Fibroblast of gingiva (primary cell): ENCODE results near the gene ACTR1B.
"Not testable (repeated sequence)": the region's sequence is repeated elsewhere in the genome, so short reads cannot be mapped to it uniquely, and the experiment has no call there.

ENCODE experiments used
- DNase-seq: peaks from one replicate; pipeline ENCODE4 v3.0.0-alpha.2; 2011; ENCODE audit warnings: low read depth

Gene ACTR1B

GRCh38 chr2:97688062-97688827 lies 24.4 kb upstream of the ACTR1B start:
- DNase-seq, result no peak

DNA sequence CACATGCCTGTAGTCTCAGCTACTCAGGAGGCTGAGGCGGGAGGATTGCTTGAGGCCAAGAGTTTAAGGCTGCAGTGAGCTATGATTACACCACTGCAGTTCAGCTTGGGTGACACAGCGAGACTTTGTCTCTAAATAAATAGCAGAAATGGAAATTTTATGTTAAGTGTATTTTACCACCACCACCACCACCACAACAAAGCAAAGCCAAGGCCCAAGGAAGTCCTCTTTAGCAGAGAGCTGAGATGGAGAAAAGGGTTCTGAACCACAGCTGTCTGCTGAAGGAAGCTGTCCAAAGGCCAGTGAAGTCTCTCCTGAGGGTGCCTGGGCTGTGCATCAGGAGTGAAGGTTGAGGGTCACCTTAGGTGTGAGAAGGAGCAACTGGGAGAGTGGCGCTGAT lies 23.4 kb upstream of the ACTR1B start:
- DNase-seq, result not testable (repeated sequence)

DNA sequence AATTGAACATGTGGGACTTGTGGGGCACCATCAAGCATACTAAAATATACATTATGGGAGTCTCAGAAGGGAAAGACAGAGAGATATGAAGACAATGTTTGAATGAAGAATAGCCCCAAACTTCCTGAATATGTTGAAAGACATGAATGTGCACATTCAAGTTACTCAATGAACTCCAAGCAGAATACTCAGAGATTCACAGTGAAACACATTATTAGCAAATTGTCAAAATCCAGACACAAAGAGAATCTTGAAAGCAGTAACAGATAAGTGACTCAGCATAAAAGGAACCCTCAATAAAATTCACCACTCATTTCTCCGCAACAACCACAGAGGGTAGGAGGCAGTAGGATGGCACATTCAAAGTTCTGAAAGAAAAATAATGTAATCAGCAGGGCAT lies 14.5 kb upstream of the ACTR1B start:
- DNase-seq, result no peak

- DNase-seq, result no peak
Observed at GRCh38 chr2:97677480-97677879, 13.6 kb upstream of the ACTR1B start.

DNA sequence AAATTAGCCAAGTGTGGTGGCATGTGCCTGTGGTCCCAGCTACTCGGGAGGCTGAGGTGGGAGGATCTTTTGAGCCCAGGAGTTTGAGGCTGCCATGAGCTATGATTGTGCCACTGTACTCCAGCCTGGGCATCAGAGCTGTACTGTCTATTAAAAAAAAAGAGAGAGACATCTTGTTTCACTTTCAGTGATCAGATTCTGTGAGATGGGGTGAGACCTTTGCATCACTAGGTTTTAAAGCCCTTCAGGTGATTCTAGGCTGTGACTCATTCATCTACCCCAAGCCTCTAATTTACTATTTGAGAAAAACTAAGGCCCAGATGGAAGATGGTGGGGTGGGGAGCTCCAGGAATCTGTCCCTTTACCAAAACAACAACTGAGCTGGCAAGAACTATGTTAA lies 12.8 kb upstream of the ACTR1B start:
- DNase-seq, result no peak

DNA sequence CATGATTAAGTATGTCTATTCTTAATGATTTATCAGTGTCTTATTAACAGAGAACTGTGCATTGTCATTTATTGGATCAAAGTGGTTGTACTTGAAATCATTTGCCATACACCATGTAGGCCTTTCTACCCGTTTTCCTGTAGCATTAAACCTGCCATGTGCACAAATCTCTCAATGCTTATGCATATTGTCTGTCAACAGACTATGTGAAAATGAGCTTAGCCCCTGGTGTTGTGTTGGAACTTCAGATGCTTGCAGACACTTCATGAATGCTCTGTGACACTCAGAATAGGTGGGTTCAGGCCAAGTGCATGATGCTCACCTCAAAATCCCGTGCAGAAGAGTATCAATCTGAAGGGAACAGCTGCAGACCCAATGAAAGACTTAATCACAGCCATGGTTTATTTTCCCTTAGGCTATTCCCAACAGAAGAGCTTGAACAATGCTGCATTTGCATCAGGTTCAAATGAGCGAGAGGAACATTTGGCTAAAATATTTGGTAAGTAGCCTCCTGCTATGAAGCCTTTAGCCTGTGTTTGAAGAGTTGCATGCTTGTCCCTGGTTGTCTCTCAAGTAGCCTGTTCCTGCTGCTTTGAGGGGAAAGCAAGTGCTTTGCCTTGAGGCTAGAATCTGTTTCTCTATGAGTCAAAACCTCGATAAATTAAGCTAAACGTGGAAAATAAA lies 11.7 kb upstream of the ACTR1B start:
- DNase-seq, result no peak

- no peak for DNase-seq
Observed at GRCh38 chr2:97673915-97674283, 10.1 kb upstream of the ACTR1B start.

DNA sequence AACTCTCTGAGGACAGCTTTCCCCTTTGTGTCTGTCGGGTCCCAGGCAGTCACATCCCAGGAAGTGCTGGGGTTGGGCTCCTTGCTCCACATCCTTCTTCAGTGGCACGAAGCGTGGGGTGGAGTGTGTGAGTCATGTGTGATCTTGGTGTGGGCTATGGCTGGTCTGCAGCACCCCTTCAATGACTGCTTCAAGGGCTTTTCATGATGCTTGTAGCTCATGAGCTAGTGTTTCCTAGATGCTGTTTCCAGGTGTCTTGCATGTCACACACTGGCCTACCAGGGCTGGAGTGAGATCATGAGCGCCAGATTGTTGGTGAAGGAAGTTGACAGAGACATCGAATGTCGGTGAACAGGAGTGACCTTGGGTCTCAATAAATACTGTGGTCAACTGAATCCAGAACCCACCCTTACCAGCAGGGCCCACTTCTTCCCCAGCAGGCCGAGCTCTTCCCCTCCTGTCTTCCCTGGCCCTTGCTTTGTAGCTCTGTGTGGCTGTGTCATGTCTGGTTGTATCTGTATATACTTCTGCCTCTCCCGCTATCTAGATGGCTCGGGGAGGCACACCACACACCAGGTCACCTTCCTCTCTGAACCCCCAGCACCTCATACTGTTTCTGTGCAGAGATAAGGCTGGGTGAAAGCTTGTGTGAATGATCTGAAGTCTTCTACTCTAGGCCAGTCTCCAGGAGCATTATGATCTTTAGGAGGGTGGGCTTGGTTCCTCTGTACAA lies 9.5 kb upstream of the ACTR1B start:
- no peak for DNase-seq

DNA sequence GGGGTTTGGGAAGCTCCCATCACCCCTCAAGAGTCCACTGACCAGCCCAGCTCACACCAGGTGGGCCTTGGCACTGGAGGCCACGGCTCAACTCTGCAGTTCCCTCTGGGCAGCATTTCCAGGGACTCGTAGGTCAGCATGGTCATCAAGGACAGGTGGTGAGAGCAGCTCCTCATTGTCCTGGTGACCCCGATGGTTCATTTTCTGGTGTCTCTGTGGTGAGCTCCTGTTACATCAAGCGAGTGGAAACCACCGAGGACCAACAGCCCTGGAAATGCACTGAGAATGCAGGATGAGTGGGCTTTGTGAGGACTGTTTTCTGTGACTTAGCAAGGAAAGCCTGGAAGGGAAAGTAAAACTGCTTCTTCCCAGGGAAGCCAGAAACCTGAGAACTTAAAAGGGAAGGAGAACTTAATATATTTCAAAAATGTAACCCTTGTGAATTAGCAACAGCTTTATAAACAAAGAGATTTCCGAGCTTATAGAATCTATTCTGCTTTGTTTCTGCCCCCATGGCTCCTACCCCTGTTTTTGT lies 8.8 kb upstream of the ACTR1B start:
- not testable (repeated sequence) for DNase-seq

- no peak for DNase-seq
Observed at GRCh38 chr2:97671526-97671925, 7.7 kb upstream of the ACTR1B start.

GRCh38 chr2:97670471-97670870 lies 6.6 kb upstream of the ACTR1B start:
- DNase-seq, result no peak

- no peak for DNase-seq
Observed at GRCh38 chr2:97669448-97669847, 5.6 kb upstream of the ACTR1B start, which contains the start of gene C2orf92. Gene C2orf92 (plus strand): TSS chr2:97669713. CDS start chr2:97669789, 76 bp downstream.

DNA sequence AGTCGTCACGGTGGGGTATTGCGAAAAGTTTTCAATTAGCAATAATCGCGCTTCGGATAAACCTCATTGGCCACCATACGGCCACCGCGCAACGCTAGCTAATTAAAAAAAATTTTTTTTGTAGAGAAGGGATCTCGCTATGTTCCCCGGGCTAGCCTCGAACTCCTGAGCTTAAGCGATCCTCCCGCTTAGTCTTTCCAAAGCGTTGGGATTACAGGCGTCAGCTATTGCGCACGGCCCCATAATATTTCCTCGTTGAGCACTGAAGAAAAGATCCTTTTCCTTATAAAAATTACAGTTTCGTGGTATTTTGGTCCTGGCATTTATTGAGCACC lies 759 bp upstream of the ACTR1B start:
- no peak for DNase-seq

DNA sequence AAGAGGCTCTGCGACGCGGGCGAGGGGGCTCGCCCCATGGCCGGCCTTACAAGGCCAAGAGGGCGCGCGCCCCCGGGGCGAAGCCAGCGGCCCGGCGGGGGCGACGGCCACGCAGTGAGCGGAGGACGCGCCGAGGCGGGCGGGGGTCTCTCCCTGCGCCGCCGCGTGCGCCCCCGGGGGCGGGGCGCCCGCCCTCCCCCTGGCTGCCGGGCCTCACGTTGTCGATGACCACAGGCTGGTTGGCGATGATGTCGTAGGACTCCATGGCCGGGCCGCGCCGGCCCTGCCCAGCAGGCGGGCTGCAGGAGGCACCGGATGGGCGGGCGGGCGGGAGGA lies 250 bp downstream of the ACTR1B start:
- DNase-seq, result no peak

- peak; percentile 67 for DNase-seq
Observed at GRCh38 chr2:97662895-97663625, 784 bp downstream of the ACTR1B start.

- no peak for DNase-seq
Observed at GRCh38 chr2:97662386-97662894, 1.4 kb downstream of the ACTR1B start.

DNA sequence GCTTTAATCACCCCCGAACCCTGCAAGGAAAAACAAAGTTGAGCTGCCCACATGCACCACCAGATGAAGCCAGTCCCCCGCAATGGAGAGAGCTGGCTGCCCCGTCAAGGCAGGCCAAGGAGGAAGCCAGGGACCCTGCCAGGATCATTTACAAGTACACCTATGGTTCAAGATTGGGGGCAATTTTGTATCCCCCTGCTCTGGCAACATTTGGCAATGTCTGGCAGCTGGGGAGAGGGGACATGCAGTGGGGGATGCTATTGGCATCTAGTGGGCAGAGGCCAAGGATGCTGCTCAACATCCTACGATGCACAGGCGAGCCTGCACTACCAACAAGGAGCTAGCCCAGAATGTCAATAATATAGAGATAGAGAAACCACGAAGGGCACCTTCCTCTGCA lies 1.9 kb downstream of the ACTR1B start:
- DNase-seq, result no peak

DNA sequence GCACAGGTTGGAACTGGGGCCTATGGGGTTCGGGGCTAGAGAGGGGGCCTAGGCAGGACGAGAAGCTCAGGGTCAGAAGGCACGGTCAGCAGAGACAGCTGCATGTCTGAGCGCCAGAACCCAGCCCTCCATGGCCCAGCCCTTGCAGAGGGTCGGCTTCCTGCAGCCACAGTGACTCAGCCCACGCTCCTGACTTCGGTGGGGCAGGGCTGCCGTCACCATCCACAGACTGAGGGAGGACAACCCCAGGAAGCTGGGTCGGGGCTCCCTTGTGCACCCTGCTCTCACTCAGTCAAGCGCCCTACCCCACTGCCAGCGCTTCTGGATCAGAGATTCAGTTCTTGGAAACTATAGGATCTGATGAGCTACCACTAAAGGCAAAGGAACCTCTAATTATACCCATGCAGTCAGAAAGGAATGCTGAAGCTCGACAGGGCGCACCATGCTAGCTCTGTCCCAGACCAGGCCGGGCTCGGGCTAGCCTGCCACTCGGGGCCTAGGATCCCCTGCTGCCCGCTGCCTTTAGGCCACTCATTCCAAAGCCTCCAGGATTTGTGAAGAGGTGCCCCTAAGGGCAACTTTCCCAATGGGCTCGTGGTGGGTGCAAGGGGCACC lies 3.0 kb downstream of the ACTR1B start:
- no peak for DNase-seq

- no peak for DNase-seq
Observed at GRCh38 chr2:97660044-97660774, 3.6 kb downstream of the ACTR1B start.

- no peak for DNase-seq
Observed at GRCh38 chr2:97659256-97660043, 4.4 kb downstream of the ACTR1B start.
